ENCODE measurements around the gene ZNF74. TPM values are rescaled to one million over a fixed set of nuclear protein-coding genes. Genes with fewer than 3 reads are reported as not detected.

The ZNF74 gene
- total RNA-seq, 1 experiment from 2014 or later: 15.6 TPM

DNA sequence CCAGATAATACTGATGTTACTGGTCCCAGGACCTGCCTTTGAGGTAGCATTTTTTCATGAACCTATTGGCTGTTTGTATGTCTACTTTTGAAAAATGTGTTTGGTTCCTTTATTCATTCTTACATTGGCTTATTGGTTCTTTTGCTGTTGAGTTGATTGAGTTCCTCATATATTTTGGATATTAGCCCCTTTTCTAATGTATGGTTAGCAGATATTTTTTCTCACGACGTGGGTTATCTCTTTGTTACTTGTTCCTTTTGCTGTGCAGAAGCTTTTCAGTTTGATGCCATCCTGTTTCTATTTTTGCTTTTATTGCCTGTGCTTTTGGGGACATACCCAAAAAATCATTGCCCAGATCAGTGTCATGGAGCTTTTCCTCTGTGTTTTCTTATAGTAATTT, 9.8 kb upstream of the ZNF74 start:
- BruUV-seq (replicated peaks): no TSS peak
- Mint-ChIP-seq H3K4me1 (ENCODE audit: low read depth, unreplicated experiment) (no peaks in the 10 kb centered on the region), H3K4me3 (ENCODE audit: unreplicated experiment) (no peak overlapping the region), H3K27ac (ENCODE audit: unreplicated experiment) (no peak overlapping the region), H3K9me3 (ENCODE audit: unreplicated experiment) (no peaks in the 10 kb centered on the region), H3K36me3 (ENCODE audit: insufficient read depth, unreplicated experiment) (no peaks in the 10 kb centered on the region), H3K27me3 (ENCODE audit: insufficient read depth, unreplicated experiment) (peaks cover 14% of the 10 kb centered on the region)
- TF ChIP-seq, protein P1, sequence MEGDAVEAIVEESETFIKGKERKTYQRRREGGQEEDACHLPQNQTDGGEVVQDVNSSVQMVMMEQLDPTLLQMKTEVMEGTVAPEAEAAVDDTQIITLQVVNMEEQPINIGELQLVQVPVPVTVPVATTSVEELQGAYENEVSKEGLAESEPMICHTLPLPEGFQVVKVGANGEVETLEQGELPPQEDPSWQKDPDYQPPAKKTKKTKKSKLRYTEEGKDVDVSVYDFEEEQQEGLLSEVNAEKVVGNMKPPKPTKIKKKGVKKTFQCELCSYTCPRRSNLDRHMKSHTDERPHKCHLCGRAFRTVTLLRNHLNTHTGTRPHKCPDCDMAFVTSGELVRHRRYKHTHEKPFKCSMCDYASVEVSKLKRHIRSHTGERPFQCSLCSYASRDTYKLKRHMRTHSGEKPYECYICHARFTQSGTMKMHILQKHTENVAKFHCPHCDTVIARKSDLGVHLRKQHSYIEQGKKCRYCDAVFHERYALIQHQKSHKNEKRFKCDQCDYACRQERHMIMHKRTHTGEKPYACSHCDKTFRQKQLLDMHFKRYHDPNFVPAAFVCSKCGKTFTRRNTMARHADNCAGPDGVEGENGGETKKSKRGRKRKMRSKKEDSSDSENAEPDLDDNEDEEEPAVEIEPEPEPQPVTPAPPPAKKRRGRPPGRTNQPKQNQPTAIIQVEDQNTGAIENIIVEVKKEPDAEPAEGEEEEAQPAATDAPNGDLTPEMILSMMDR (IDR thresholded peaks at IDR 0.05; ENCODE audit: insufficient read depth in 1 of 2, low read depth in 1 of 2, low read length in 1 of 2, severe bottlenecking in 1 of 2, unreplicated experiment in 1 of 2): no peak
- Histone ChIP-seq H3K36me3 (ENCODE audit: control insufficient read depth, insufficient read depth, low read length) (no peaks in the 10 kb centered on the region), H3K27me3 (replicated peaks; ENCODE audit: control insufficient read depth, insufficient read depth, low read length) (no peaks in the 10 kb centered on the region), H3K9me3 (no peaks in the 10 kb centered on the region), H3K4me3 (ENCODE audit: low read depth, low read length) (no peak overlapping the region), H3K4me1 (no peaks in the 10 kb centered on the region)
- POLR2A ChIA-PET: no interaction called here
- intact Hi-C loops (cut with micrococcal nuclease; ENCODE audit: unreplicated experiment): no loop called here
- DNase-seq: no peak
- CTCF ChIA-PET: no interaction called here

DNA sequence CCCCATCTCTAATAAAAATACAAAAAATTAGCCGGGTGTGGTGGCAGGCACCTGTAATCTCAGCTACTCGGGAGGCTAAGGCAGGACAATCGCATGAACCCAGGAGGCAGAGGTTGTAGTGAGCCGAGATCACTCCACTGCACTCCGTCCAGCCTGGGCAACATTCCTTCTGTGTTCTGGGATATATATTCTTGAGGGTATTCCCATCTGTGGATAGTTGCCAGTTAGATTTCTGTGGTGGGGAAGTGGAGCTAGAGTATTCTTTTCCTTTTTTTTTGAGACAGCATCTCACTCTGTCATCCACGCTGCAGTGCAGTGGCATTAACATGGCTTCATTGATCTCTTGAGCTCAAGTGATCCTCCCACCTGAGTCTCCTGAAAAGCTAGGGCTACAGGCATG, 9.1 kb upstream of the ZNF74 start:
- no peaks in the 10 kb centered on the region for H3K27me3 ChIP-seq (replicated peaks; ENCODE audit: control insufficient read depth, insufficient read depth, low read length)
- Mint-ChIP-seq H3K4me1 (ENCODE audit: low read depth, unreplicated experiment) (no peaks in the 10 kb centered on the region), H3K4me3 (ENCODE audit: unreplicated experiment) (no peak overlapping the region), H3K27me3 (ENCODE audit: insufficient read depth, unreplicated experiment) (peaks cover 14% of the 10 kb centered on the region), H3K36me3 (ENCODE audit: insufficient read depth, unreplicated experiment) (no peaks in the 10 kb centered on the region), H3K27ac (ENCODE audit: unreplicated experiment) (no peak overlapping the region), H3K9me3 (ENCODE audit: unreplicated experiment) (no peaks in the 10 kb centered on the region)
- ChIA-PET CTCF (no interaction called here), POLR2A (no interaction called here)
- no peak overlapping the region for H3K4me3 ChIP-seq (ENCODE audit: low read depth, low read length)
- H3K9me3 ChIP-seq: no peaks in the 10 kb centered on the region
- intact Hi-C loops (cut with micrococcal nuclease; ENCODE audit: unreplicated experiment): no loop called here
- TF ChIP-seq, protein P1 (IDR thresholded peaks at IDR 0.05; ENCODE audit: insufficient read depth in 1 of 2, low read depth in 1 of 2, low read length in 1 of 2, severe bottlenecking in 1 of 2, unreplicated experiment in 1 of 2): no peak
- DNase-seq: no peak
- no peaks in the 10 kb centered on the region for H3K36me3 ChIP-seq (ENCODE audit: control insufficient read depth, insufficient read depth, low read length)
- H3K4me1 ChIP-seq: no peaks in the 10 kb centered on the region
- BruUV-seq (replicated peaks): no TSS peak

- H3K4me3 Mint-ChIP-seq (ENCODE audit: unreplicated experiment): no peak overlapping the region
- H3K9me3 Mint-ChIP-seq (ENCODE audit: unreplicated experiment): no peaks in the 10 kb centered on the region
- H3K27ac Mint-ChIP-seq (ENCODE audit: unreplicated experiment): no peak overlapping the region
- H3K4me1 Mint-ChIP-seq (ENCODE audit: low read depth, unreplicated experiment): no peaks in the 10 kb centered on the region
- H3K27me3 ChIP-seq (replicated peaks; ENCODE audit: control insufficient read depth, insufficient read depth, low read length): no peaks in the 10 kb centered on the region
- no peaks in the 10 kb centered on the region for H3K36me3 Mint-ChIP-seq (ENCODE audit: insufficient read depth, unreplicated experiment)
- intact Hi-C loops (cut with micrococcal nuclease; ENCODE audit: unreplicated experiment): no loop called here
- no peaks in the 10 kb centered on the region for H3K4me1 ChIP-seq
- H3K36me3 ChIP-seq (ENCODE audit: control insufficient read depth, insufficient read depth, low read length): no peaks in the 10 kb centered on the region
- no peak overlapping the region for H3K4me3 ChIP-seq (ENCODE audit: low read depth, low read length)
- TF ChIP-seq, protein P1 (IDR thresholded peaks at IDR 0.05; ENCODE audit: insufficient read depth in 1 of 2, low read depth in 1 of 2, low read length in 1 of 2, severe bottlenecking in 1 of 2, unreplicated experiment in 1 of 2): no peak
- H3K9me3 ChIP-seq: no peaks in the 10 kb centered on the region
- H3K27me3 Mint-ChIP-seq (ENCODE audit: insufficient read depth, unreplicated experiment): peaks cover 14% of the 10 kb centered on the region
- DNase-seq: no peak
- ChIA-PET CTCF (no interaction called here), POLR2A (no interaction called here)
- BruUV-seq (replicated peaks): no TSS peak
Measured at GRCh38 chr22:20386336-20386735, 7.6 kb upstream of the ZNF74 start.

Data from Caco-2 (cell line).